HepG2 (cell line): ENCODE measurements around the gene FGD5. TPM values are rescaled to one million over a fixed set of nuclear protein-coding genes. Genes with fewer than 3 reads are reported as not detected.

Experiments
- CEBPB ChIP-seq: IDR thresholded peaks from 2 replicates; pipeline ENCODE4 v1.6.1; 2011; ENCODE audit warnings: low read depth, low read length, improper control_type of control experiment, borderline replicate concordance
- DNMT3B ChIP-seq: conservative IDR thresholded peaks from 2 replicates; pipeline ENCODE4 v1.6.1; 2016; ENCODE audit warnings: missing biosample characterization, control low read depth
- GZF1 ChIP-seq: sonication (generic); formaldehyde crosslinking; IDR thresholded peaks from 2 replicates; pipeline ENCODE4 v1.5.1; 2020; ENCODE audit warnings: mild to moderate bottlenecking, missing genetic modification reagents
- NR3C1 ChIP-seq: sonication (generic); formaldehyde crosslinking; IDR thresholded peaks from 2 replicates; pipeline ENCODE4 v1.4.0; 2020; ENCODE audit warnings: missing genetic modification reagents
- RFXAP ChIP-seq: sonication (generic); formaldehyde crosslinking; IDR thresholded peaks from 2 replicates; pipeline ENCODE4 v1.4.0; 2020; ENCODE audit warnings: missing genetic modification reagents, borderline replicate concordance
- ZKSCAN8 ChIP-seq: IDR thresholded peaks from 2 replicates; pipeline ENCODE4 v1.6.1; 2016; ENCODE audit warnings: borderline replicate concordance, missing genetic modification reagents, missing compliant biosample characterization
- ZNF230 ChIP-seq: sonication (generic); formaldehyde crosslinking; IDR thresholded peaks from 2 replicates; pipeline ENCODE4 v1.4.0; 2020; ENCODE audit warnings: mild to moderate bottlenecking, missing genetic modification reagents
- ZNF510 ChIP-seq: sonication (generic); formaldehyde crosslinking; IDR thresholded peaks from 2 replicates; pipeline ENCODE4 v1.4.0; 2020; ENCODE audit warnings: low read depth, mild to moderate bottlenecking, missing genetic modification reagents
- polyA plus RNA-seq, 8 experiments: library from polyadenylated mRNA; depleted of rRNA in 3 of 8; stranded (reverse) in 7 of 8; unstranded in 1 of 8; fragments of >200 nt; fragmentation: Illumina TruSeq in 4 of 8; extraction: Trizol in 4 of 8; gene quantifications; 2 replicates each; pipeline versions ENCODE4 v1.2.1 to v1.2.3, GENCODE V29; 2011 to 2016; ENCODE audit warnings: low read depth in 4 of 8, missing spikeins in 1 of 8, mixed read lengths in 1 of 8; ENCODE audit not compliant: insufficient read depth in 1 of 8
- total RNA-seq, 5 experiments: library from RNA; depleted of rRNA; stranded (reverse); fragments of >200 nt; fragmentation: Illumina TruSeq; extraction: Trizol; gene quantifications; 2 replicates each; pipeline ENCODE4 v1.2.3, GENCODE V29; 2016; ENCODE audit warnings: low read depth in 1 of 5
- TF ChIP-seq, protein P1 (sequence below): sonication (generic); formaldehyde crosslinking; IDR thresholded peaks from 2 replicates; pipeline ENCODE4 v1.4.0; 2020; ENCODE audit warnings: low read depth, mild to moderate bottlenecking, missing genetic modification reagents
- TF ChIP-seq, protein P2 (sequence below): sonication (generic); formaldehyde crosslinking; IDR thresholded peaks from 2 replicates; pipeline ENCODE4 v1.8.1; 2022; ENCODE audit warnings: low read depth, mild to moderate bottlenecking, missing genetic modification reagents
- TF ChIP-seq, protein P3 (sequence below), 2 experiments: fragments of 450-650 bp in 1 of 2; sonication (generic) in 1 of 2; formaldehyde crosslinking in 1 of 2; IDR thresholded peaks; 2 replicates each; pipeline versions ENCODE4 v1.6.1 to v1.8.0; 2016 to 2022; ENCODE audit warnings: antibody characterized with exemption in 1 of 2, mild to moderate bottlenecking in 1 of 2, missing genetic modification reagents in 1 of 2
- TF ChIP-seq, protein P4 (sequence below): sonication (generic); formaldehyde crosslinking; IDR thresholded peaks from 2 replicates; pipeline ENCODE4 v1.8.0; 2022; ENCODE audit warnings: mild to moderate bottlenecking, missing genetic modification reagents, borderline replicate concordance

The FGD5 gene
- total and polyA plus RNA-seq, 2 of the 13 experiments (the other 11 are each of a cell fraction or from before 2014, with no cell fraction given) = 0.17 TPM; not detected in 1

DNA sequence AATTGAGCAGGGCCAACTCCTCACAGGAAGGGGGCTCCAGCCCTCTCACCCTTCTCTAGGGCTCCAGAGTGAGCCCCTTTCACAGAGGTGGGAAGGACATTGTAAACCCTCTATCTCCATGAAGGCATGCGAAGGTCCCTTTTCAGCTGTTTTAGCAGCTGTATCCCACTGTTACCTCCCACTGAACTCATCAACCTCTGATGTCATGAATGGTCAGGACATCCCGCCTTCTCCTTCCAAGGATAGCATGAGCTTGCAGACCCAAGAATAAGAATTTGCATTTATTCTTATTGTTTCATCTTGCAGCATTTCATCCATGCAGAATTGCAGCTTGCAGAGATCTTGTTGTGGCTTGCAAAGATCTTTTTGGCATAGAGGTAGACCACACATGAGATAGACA, 24.3 kb upstream of the FGD5 start (continued):
- TF ChIP-seq, protein P1, sequence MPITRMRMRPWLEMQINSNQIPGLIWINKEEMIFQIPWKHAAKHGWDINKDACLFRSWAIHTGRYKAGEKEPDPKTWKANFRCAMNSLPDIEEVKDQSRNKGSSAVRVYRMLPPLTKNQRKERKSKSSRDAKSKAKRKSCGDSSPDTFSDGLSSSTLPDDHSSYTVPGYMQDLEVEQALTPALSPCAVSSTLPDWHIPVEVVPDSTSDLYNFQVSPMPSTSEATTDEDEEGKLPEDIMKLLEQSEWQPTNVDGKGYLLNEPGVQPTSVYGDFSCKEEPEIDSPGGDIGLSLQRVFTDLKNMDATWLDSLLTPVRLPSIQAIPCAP (CRISPR knock-in tag) = no peak
- TF ChIP-seq GZF1 (CRISPR knock-in tag) (no peak), DNMT3B (CRISPR knock-in tag) (no peak), NR3C1 (CRISPR knock-in tag) (no peak), ZKSCAN8 (no peak), ZNF510 (CRISPR knock-in tag) (no peak), ZNF230 (CRISPR knock-in tag) (no peak), RFXAP (CRISPR knock-in tag) (no peak), CEBPB (no peak)
- TF ChIP-seq, protein P2, sequence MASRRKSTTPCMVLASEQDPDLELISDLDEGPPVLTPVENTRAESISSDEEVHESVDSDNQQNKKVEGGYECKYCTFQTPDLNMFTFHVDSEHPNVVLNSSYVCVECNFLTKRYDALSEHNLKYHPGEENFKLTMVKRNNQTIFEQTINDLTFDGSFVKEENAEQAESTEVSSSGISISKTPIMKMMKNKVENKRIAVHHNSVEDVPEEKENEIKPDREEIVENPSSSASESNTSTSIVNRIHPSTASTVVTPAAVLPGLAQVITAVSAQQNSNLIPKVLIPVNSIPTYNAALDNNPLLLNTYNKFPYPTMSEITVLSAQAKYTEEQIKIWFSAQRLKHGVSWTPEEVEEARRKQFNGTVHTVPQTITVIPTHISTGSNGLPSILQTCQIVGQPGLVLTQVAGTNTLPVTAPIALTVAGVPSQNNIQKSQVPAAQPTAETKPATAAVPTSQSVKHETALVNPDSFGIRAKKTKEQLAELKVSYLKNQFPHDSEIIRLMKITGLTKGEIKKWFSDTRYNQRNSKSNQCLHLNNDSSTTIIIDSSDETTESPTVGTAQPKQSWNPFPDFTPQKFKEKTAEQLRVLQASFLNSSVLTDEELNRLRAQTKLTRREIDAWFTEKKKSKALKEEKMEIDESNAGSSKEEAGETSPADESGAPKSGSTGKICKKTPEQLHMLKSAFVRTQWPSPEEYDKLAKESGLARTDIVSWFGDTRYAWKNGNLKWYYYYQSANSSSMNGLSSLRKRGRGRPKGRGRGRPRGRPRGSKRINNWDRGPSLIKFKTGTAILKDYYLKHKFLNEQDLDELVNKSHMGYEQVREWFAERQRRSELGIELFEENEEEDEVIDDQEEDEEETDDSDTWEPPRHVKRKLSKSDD (CRISPR knock-in tag) = no peak
- TF ChIP-seq, protein P3, sequence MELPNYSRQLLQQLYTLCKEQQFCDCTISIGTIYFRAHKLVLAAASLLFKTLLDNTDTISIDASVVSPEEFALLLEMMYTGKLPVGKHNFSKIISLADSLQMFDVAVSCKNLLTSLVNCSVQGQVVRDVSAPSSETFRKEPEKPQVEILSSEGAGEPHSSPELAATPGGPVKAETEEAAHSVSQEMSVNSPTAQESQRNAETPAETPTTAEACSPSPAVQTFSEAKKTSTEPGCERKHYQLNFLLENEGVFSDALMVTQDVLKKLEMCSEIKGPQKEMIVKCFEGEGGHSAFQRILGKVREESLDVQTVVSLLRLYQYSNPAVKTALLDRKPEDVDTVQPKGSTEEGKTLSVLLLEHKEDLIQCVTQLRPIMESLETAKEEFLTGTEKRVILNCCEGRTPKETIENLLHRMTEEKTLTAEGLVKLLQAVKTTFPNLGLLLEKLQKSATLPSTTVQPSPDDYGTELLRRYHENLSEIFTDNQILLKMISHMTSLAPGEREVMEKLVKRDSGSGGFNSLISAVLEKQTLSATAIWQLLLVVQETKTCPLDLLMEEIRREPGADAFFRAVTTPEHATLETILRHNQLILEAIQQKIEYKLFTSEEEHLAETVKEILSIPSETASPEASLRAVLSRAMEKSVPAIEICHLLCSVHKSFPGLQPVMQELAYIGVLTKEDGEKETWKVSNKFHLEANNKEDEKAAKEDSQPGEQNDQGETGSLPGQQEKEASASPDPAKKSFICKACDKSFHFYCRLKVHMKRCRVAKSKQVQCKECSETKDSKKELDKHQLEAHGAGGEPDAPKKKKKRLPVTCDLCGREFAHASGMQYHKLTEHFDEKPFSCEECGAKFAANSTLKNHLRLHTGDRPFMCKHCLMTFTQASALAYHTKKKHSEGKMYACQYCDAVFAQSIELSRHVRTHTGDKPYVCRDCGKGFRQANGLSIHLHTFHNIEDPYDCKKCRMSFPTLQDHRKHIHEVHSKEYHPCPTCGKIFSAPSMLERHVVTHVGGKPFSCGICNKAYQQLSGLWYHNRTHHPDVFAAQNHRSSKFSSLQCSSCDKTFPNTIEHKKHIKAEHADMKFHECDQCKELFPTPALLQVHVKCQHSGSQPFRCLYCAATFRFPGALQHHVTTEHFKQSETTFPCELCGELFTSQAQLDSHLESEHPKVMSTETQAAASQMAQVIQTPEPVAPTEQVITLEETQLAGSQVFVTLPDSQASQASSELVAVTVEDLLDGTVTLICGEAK (IDR thresholded peaks at IDR 0.05) = no peak
- TF ChIP-seq, protein P3 (CRISPR knock-in tag; IDR thresholded peaks at IDR 0.05) = no peak
- TF ChIP-seq, protein P4, sequence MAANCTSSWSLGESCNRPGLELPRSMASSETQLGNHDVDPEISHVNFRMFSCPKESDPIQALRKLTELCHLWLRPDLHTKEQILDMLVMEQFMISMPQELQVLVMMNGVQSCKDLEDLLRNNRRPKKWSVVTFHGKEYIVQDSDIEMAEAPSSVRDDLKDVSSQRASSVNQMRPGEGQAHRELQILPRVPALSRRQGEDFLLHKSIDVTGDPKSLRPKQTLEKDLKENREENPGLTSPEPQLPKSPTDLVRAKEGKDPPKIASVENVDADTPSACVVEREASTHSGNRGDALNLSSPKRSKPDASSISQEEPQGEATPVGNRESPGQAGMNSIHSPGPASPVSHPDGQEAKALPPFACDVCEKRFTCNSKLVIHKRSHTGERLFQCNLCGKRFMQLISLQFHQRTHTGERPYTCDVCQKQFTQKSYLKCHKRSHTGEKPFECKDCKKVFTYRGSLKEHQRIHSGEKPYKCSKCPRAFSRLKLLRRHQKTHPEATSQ = no peak
